IPS-18a (cell line): ENCODE results near the gene DRC7.

ENCODE experiments used
- H3K27ac ChIP-seq: one replicate; pipeline ENCODE4 v1.5.1; 2013; ENCODE audit warnings: low read length
- H3K27me3 ChIP-seq: one replicate; pipeline ENCODE4 v1.6.1; 2013; ENCODE audit warnings: mild to moderate bottlenecking, low read length; ENCODE audit not compliant: control insufficient read depth, insufficient read depth
- H3K36me3 ChIP-seq: one replicate; pipeline ENCODE4 v1.6.1; 2013; ENCODE audit warnings: low read depth, low read length; ENCODE audit not compliant: control insufficient read depth
- H3K4me1 ChIP-seq: one replicate; pipeline ENCODE4 v1.6.1; 2013; ENCODE audit warnings: low read depth, low read length; ENCODE audit not compliant: control insufficient read depth
- H3K4me3 ChIP-seq: one replicate; pipeline ENCODE4 v1.5.1; 2013; ENCODE audit warnings: low read length
- H3K9ac ChIP-seq: one replicate; pipeline ENCODE4 v1.6.1; 2013; ENCODE audit warnings: mild to moderate bottlenecking, low read length, moderate library complexity
- H3K9me3 ChIP-seq: one replicate; pipeline ENCODE4 v1.6.1; 2013; ENCODE audit warnings: low read depth, low read length; ENCODE audit not compliant: control insufficient read depth

Gene DRC7

GRCh38 chr16:57689762-57690558 is 4.6 kb upstream of the DRC7 start:
- Histone ChIP-seq H3K4me1 (no peaks in the 10 kb centered on the region), H3K36me3 (no peaks in the 10 kb centered on the region), H3K27ac (no peak overlapping the region), H3K27me3 (no peaks in the 10 kb centered on the region), H3K9ac (no peak overlapping the region), H3K9me3 (no peaks in the 10 kb centered on the region), H3K4me3 (no peak overlapping the region)

- Histone ChIP-seq H3K9ac (no peak overlapping the region), H3K27ac (no peak overlapping the region), H3K9me3 (no peaks in the 10 kb centered on the region), H3K4me3 (no peak overlapping the region), H3K4me1 (no peaks in the 10 kb centered on the region), H3K27me3 (no peaks in the 10 kb centered on the region), H3K36me3 (no peaks in the 10 kb centered on the region)
Observed at GRCh38 chr16:57690782-57691471, 3.7 kb upstream of the DRC7 start.

GRCh38 chr16:57692636-57693035 is 2.0 kb upstream of the DRC7 start:
- Histone ChIP-seq H3K9ac (no peak overlapping the region), H3K9me3 (no peaks in the 10 kb centered on the region), H3K27ac (no peak overlapping the region), H3K27me3 (no peaks in the 10 kb centered on the region), H3K4me1 (no peaks in the 10 kb centered on the region), H3K36me3 (no peaks in the 10 kb centered on the region), H3K4me3 (no peak overlapping the region)

GRCh38 chr16:57693550-57693949 is 1.1 kb upstream of the DRC7 start:
- H3K4me3 ChIP-seq, result no peak overlapping the region
- H3K27ac ChIP-seq, result no peak overlapping the region
- no peaks in the 10 kb centered on the region for H3K36me3 ChIP-seq
- H3K27me3 ChIP-seq, result no peaks in the 10 kb centered on the region
- no peaks in the 10 kb centered on the region for H3K9me3 ChIP-seq
- H3K9ac ChIP-seq, result no peak overlapping the region
- H3K4me1 ChIP-seq, result no peaks in the 10 kb centered on the region

- H3K36me3 ChIP-seq, result no peaks in the 10 kb centered on the region
- no peak overlapping the region for H3K9ac ChIP-seq
- H3K4me3 ChIP-seq, result no peak overlapping the region
- no peaks in the 10 kb centered on the region for H3K27me3 ChIP-seq
- no peaks in the 10 kb centered on the region for H3K9me3 ChIP-seq
- H3K4me1 ChIP-seq, result no peaks in the 10 kb centered on the region
- H3K27ac ChIP-seq, result no peak overlapping the region
Observed at GRCh38 chr16:57694231-57694724, 328 bp upstream of the DRC7 start.

- no peaks in the 10 kb centered on the region for H3K9me3 ChIP-seq
- no peak overlapping the region for H3K4me3 ChIP-seq
- no peaks in the 10 kb centered on the region for H3K27me3 ChIP-seq
- H3K36me3 ChIP-seq, result no peaks in the 10 kb centered on the region
- no peak overlapping the region for H3K9ac ChIP-seq
- H3K27ac ChIP-seq, result no peak overlapping the region
- H3K4me1 ChIP-seq, result no peaks in the 10 kb centered on the region
Observed at GRCh38 chr16:57695680-57696069, 1.1 kb downstream of the DRC7 start.

- no peaks in the 10 kb centered on the region for H3K27me3 ChIP-seq
- H3K27ac ChIP-seq, result no peak overlapping the region
- no peak overlapping the region for H3K9ac ChIP-seq
- H3K4me1 ChIP-seq, result no peaks in the 10 kb centered on the region
- H3K9me3 ChIP-seq, result no peaks in the 10 kb centered on the region
- no peaks in the 10 kb centered on the region for H3K36me3 ChIP-seq
- no peak overlapping the region for H3K4me3 ChIP-seq
Observed at GRCh38 chr16:57696240-57696639, 1.6 kb downstream of the DRC7 start.

- Histone ChIP-seq H3K9ac (no peak overlapping the region), H3K27me3 (no peaks in the 10 kb centered on the region), H3K4me1 (no peaks in the 10 kb centered on the region), H3K36me3 (no peaks in the 10 kb centered on the region), H3K9me3 (no peaks in the 10 kb centered on the region), H3K4me3 (no peak overlapping the region), H3K27ac (no peak overlapping the region)
Observed at GRCh38 chr16:57697896-57698537, 3.4 kb downstream of the DRC7 start.

GRCh38 chr16:57698812-57699405 is 4.3 kb downstream of the DRC7 start:
- H3K4me1 ChIP-seq, result peaks cover under 1% of the 10 kb centered on the region
- no peaks in the 10 kb centered on the region for H3K9me3 ChIP-seq
- H3K36me3 ChIP-seq, result no peaks in the 10 kb centered on the region
- H3K4me3 ChIP-seq, result no peak overlapping the region
- no peak overlapping the region for H3K27ac ChIP-seq
- H3K9ac ChIP-seq, result no peak overlapping the region
- no peaks in the 10 kb centered on the region for H3K27me3 ChIP-seq

GRCh38 chr16:57699481-57699880 is 4.9 kb downstream of the DRC7 start:
- peaks cover 4% of the 10 kb centered on the region for H3K4me1 ChIP-seq
- H3K36me3 ChIP-seq, result no peaks in the 10 kb centered on the region
- H3K27me3 ChIP-seq, result no peaks in the 10 kb centered on the region
- no peak overlapping the region for H3K4me3 ChIP-seq
- H3K9ac ChIP-seq, result no peak overlapping the region
- H3K27ac ChIP-seq, result no peak overlapping the region
- no peaks in the 10 kb centered on the region for H3K9me3 ChIP-seq

- Histone ChIP-seq H3K4me1 (peaks cover 4% of the 10 kb centered on the region), H3K27me3 (no peaks in the 10 kb centered on the region), H3K9me3 (no peaks in the 10 kb centered on the region), H3K9ac (no peak overlapping the region), H3K27ac (no peak overlapping the region), H3K36me3 (no peaks in the 10 kb centered on the region), H3K4me3 (no peak overlapping the region)
Observed at GRCh38 chr16:57699899-57700298, 5.3 kb downstream of the DRC7 start.
